Gastroesophageal sphincter (tissue), 3 donors: ENCODE measurements around the gene ZNF689.

ENCODE experiments used
- EP300 ChIP-seq: sonication (generic); formaldehyde crosslinking; IDR thresholded peaks from one replicate; pipeline ENCODE4 v1.6.1; 2017; ENCODE audit warnings: antibody characterized with exemption, mild to moderate bottlenecking
- POLR2A ChIP-seq, 2 donors: fragments of 450-650 bp; IDR thresholded peaks; one replicate each; pipeline ENCODE4 v1.6.1; 2017; ENCODE audit warnings: antibody characterized with exemption in 2 of 2, mild to moderate bottlenecking in 2 of 2, moderate library complexity in 1 of 2
- TF ChIP-seq, protein P1 (sequence below), 4 experiments: fragments of 200-600 bp in 2 of 4; fragments of 450-650 bp in 2 of 4; sonication (generic) in 1 of 4; IDR thresholded peaks; one replicate each; pipeline ENCODE4 v1.5.1; 2017 to 2019; ENCODE audit warnings: antibody characterized with exemption in 4 of 4, mild to moderate bottlenecking in 2 of 4, moderate library complexity in 2 of 4

- TF ChIP-seq, protein P1, sequence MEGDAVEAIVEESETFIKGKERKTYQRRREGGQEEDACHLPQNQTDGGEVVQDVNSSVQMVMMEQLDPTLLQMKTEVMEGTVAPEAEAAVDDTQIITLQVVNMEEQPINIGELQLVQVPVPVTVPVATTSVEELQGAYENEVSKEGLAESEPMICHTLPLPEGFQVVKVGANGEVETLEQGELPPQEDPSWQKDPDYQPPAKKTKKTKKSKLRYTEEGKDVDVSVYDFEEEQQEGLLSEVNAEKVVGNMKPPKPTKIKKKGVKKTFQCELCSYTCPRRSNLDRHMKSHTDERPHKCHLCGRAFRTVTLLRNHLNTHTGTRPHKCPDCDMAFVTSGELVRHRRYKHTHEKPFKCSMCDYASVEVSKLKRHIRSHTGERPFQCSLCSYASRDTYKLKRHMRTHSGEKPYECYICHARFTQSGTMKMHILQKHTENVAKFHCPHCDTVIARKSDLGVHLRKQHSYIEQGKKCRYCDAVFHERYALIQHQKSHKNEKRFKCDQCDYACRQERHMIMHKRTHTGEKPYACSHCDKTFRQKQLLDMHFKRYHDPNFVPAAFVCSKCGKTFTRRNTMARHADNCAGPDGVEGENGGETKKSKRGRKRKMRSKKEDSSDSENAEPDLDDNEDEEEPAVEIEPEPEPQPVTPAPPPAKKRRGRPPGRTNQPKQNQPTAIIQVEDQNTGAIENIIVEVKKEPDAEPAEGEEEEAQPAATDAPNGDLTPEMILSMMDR (IDR thresholded peaks at IDR 0.05) = peak in 3 of 4 experiments; percentile 33 to 44 (median 44)
- peak in 1 of 2 donors; percentile 26 for TF ChIP-seq POLR2A (IDR thresholded peaks at IDR 0.05)
- TF ChIP-seq EP300 = no peak
These were observed 24.6 kb downstream of the ZNF689 start, which contains the start of gene ZNF785 for GRCh38 chr16:30585400-30586191.
